Right lobe of liver (tissue), 4 donors: Measurements from ENCODE around the gene ACTN2.

Experiments
- CTCF ChIP-seq, 4 donors: fragments of 200-600 bp in 3 of 4; fragments of 450-650 bp in 1 of 4; IDR thresholded peaks; one replicate each; pipeline versions ENCODE4 v1.5.1 to v1.8.0; 2016 to 2022; ENCODE audit warnings: antibody characterized with exemption in 4 of 4, mild to moderate bottlenecking in 2 of 4
- POLR2A ChIP-seq: fragments of 450-650 bp; IDR thresholded peaks from one replicate; pipeline ENCODE4 v1.6.1; 2017; ENCODE audit warnings: antibody characterized with exemption, mild to moderate bottlenecking
- donor health status: DM: no; HTN: no; CAD: no.
- donor health status: DM: no; HTN: no; CAD: no.
- donor health status: DM: no; HTN: yes; CAD: no.

DNA sequence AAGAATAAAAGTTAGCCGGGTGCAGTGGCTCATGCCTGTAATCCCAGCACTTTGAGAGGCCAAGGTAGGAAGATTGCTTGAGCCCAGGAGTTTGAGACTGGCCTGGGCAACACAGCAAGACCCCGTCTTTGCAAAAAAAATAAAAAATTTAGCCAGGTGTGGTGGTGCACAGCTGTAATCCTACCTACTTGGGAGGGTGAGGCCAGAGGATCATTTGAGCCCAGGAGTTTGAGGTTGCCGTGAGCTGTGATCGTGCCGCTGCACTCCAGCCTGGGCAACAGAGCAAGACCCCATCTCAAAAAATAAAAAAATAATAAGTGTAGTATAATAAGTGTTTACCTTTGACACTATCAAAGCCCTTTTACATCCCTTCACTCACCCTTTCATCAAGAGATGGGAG is 5.0 kb downstream of the ACTN2 start:
- TF ChIP-seq CTCF (IDR thresholded peaks at IDR 0.05) (no peak), POLR2A (no peak)
